Fibroblast of upper back skin (primary cell): Measurements from ENCODE around the gene CCER1.

Source experiments
- DNase-seq: peaks from one replicate; pipeline ENCODE4 v3.0.0-alpha.2; 2013

The CCER1 gene

DNA sequence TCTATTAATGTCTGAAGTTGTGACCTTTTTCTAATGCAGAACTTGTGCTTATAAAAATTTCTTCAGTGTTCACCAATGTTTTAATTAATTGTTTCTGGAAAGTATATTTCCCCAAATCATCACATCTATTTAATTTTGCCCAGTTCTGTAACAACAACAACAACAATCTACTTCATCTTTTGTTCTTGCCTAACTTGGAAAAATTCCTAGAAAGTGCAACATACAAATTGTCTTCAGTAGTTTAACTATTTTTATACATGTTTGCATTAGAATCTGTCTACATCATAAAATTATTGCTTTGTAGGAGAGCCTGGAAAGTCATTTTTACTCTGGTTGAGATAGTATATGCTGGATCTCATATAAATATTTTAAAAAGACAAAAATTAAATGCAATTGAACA is 38.5 kb downstream of the CCER1 start:
- no peak for DNase-seq

DNA sequence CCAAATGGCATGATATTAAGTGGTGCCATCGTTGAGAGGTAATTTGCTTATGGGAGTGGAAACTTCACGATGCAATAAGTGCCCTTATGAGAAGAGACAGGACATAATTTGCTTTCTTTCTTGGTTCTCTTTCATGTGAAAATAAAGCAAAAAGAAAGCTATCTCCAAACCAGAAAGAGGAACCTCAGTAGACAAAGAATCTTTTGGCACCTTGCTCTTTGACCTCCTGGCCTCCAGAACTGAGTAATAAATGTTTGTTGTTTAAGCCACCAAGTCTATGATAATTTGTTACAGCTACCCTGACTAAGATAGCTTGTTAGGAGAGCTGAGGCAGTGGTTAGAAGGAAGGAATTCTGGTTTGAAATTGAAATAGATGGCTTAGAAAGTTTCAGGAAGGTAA is 39.6 kb downstream of the CCER1 start:
- no peak for DNase-seq

DNA sequence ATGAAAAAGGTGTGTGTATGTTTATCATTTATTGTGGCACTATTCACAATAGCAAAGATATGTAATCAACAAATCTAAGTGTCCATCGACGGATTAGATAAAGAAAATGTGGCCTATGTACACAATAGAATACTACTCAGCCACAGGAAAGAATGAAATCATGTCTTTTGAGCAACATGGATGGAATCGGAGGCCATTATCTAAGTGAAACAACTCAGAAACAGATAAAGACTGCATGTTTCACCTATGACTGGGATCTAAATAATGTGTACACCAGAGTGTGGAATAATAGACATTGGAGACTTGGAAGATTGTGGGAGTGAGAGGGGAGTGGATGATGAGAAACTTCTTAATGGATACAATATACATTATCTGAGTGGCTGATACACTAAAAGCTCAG is 44.0 kb downstream of the CCER1 start:
- no peak for DNase-seq

DNA sequence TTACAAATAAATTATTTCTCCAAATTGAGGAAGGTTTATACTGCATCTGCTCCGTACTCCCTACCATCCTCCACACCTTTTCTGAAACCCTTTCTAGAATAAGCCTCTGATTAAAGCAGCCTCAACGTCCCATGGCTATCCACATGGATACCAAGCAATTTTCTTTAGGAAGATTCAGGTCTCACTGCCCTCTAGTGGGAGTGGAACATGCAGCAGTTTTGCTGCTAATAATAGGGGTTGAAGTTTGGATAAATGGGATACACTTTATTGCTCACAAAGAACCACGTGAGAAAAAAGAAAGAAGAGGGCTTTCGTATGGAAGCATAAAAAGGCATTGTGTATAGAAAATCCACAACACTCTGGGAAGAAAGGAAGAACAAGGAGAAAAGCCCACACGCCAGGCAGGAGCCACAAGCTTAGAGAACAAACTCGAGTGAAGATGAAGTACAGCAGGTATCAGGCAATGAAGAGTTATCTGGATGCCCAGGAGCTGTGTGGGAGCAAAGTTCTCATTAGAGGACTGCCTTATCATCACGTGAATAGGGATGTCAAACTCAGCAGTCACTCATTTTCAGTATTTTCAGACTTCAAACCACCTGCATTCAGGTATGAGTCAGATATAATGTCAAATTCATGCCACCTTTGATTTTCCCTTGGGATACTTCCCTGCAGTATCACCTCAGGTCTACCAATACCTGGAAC is 45.8 kb downstream of the CCER1 start:
- peak; percentile 66 for DNase-seq

DNA sequence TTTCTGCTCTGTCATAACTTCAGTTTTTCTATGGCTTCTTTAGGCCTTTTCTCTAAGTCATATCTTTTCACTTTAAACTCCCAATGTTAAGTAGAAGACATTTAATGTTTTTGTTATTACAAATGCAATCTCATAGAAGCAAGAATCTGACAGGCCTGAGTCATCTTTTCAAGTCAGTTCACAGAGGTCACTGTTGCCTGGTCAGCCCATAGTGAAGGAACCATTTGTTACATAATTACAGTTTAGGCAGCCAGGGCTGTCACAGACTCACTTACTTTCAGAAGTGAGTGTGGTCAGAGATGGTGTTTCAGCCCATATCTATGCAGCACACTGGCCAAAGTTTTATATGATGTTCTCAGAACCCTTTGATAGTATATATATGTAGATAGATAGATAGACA is 46.5 kb downstream of the CCER1 start:
- DNase-seq: peak; percentile 71

DNA sequence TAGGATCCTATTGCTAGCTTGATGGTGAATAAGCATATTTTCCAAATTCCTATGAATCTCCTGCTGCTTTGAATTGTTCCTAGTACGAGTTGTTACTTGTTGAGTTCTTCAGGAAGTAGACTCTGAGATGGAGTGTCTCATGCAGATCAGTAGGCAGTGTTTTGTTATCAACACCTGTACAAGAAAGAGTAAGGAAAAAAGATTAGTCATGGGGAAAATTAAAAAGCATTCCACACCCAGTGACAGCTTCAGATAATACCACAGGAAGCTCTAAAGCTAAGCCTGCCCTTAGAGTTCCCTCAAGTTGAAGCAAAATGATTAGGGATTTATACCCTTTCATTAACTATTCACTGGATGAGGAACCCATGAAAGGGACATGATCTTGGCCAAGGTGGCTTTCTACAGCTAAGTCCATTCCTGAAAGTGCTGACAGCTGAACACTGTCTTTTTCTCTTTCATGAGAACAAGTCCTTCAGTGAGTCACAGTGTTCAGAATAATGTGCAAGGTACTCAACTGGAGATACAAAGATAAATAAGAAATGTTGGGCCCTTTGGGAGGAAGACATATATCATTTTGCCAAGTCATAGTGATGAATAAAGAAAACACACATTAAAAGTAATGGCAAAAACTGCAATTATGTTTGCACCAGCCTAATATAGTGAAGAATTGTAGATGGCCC is 49.1 kb downstream of the CCER1 start:
- peak; percentile 41 for DNase-seq

DNA sequence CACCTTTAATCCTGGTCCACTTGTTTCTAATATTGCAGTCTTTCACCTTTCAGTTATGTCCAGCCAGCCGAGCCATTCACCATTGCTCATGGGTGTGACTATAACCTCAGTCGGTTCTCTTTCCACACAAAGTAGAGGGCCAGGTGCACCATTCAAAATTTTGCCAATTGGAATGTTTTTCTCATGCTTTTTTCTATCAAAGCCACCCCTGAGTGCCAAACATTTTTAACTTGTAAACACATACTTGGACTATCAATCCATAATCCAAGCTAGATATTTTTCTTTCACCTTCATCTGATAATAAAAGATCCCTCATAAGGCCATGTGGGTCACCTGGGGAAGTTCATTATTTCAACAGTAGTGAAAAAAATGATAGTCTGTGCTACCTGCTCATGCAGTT is 52.4 kb downstream of the CCER1 start:
- DNase-seq: no peak
